Measurements from ENCODE around the gene WIPF2. TPM values are rescaled to one million over a fixed set of nuclear protein-coding genes. Genes with fewer than 3 reads are reported as not detected.

The WIPF2 gene
- total RNA-seq, 1 experiment from 2014 or later, result 37.2 TPM

DNA sequence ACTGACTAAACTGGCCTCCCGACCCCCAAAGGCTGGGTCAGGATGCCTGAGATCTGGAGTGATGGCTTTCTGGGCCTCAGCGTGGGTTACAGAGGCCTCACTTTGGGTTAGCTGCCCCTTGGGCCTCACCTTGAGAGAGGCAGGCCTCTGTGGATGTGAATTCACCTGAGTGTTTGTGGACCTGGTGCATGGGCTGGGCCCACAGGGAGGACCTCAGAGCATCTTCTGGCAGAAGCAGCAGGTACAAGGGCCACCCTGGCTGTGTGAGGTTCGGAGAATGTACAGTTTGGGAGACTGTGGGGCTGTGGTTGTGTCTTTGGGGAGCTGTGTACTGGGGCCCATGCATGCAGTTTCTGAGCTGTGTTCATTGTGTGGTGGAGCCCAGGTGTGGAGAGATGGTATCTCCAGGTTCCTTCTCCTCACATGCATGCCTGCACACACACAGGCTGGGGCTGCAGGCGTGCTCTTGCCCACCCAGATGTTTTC, 108.2 kb downstream of the WIPF2 start:
- ChIA-PET POLR2A (ENCODE audit: unreplicated experiment) (no interaction called here), CTCF (no interaction called here)
- no peak for DNase-seq
- Histone ChIP-seq H3K9me2 (ENCODE audit: insufficient read depth) (no peaks in the 10 kb centered on the region), H3K79me2 (ENCODE audit: low read depth) (peaks cover 59% of the 10 kb centered on the region), H3K4me3 (no peak overlapping the region), H3K4me2 (no peak overlapping the region), H3K27ac (no peak overlapping the region), H3K36me3 (ENCODE audit: low read depth) (no peaks in the 10 kb centered on the region), H3K4me1 (replicated peaks; ENCODE audit: insufficient read depth) (peaks cover 34% of the 10 kb centered on the region), H3K9me3 (ENCODE audit: insufficient read depth, low read depth) (no peaks in the 10 kb centered on the region), H2AFZ (no peak overlapping the region), H3F3A (ENCODE audit: insufficient read depth, low read depth) (peaks cover 5% of the 10 kb centered on the region; the same call in 1 of the 2 replicates), H4K20me1 (ENCODE audit: insufficient read depth) (peaks cover 17% of the 10 kb centered on the region), H3K27me3 (ENCODE audit: insufficient read depth, low read depth) (no peaks in the 10 kb centered on the region)
- no TSS peak for BruUV-seq (replicated peaks)
- intact Hi-C loops (cut with micrococcal nuclease; ENCODE audit: unreplicated experiment), result no loop called here
- TF ChIP-seq CTCF (conservative IDR thresholded peaks at IDR 0.05) (no peak), EZH2 (IDR thresholded peaks at IDR 0.05; ENCODE audit: low read depth) (no peak)

- H3K27ac ChIP-seq, result no peak overlapping the region
- peaks cover 28% of the 10 kb centered on the region for H3K4me1 ChIP-seq (replicated peaks; ENCODE audit: insufficient read depth)
- H3K9me2 ChIP-seq (ENCODE audit: insufficient read depth), result no peaks in the 10 kb centered on the region
- no peak overlapping the region for H2AFZ ChIP-seq
- intact Hi-C loops (cut with micrococcal nuclease; ENCODE audit: unreplicated experiment), result no loop called here
- ChIA-PET CTCF (interaction anchor here (0.6 kb wide), 1 partner anchor 21 kb away, joined by 5 read pairs; no protein-coding TSS in a partner anchor), POLR2A (ENCODE audit: unreplicated experiment) (no interaction called here)
- no peak overlapping the region for H3K4me3 ChIP-seq
- peaks cover 5% of the 10 kb centered on the region; the same call in 1 of the 2 replicates for H3F3A ChIP-seq (ENCODE audit: insufficient read depth, low read depth)
- peaks cover 54% of the 10 kb centered on the region for H3K79me2 ChIP-seq (ENCODE audit: low read depth)
- no peak overlapping the region for H3K4me2 ChIP-seq
- no peaks in the 10 kb centered on the region for H3K36me3 ChIP-seq (ENCODE audit: low read depth)
- no peaks in the 10 kb centered on the region for H3K9me3 ChIP-seq (ENCODE audit: insufficient read depth, low read depth)
- BruUV-seq (replicated peaks), result no TSS peak
- TF ChIP-seq CTCF (conservative IDR thresholded peaks at IDR 0.05) (no peak), EZH2 (IDR thresholded peaks at IDR 0.05; ENCODE audit: low read depth) (no peak)
- DNase-seq, result peak in 1 of 2 experiments; percentile 17
- peaks cover 17% of the 10 kb centered on the region for H4K20me1 ChIP-seq (ENCODE audit: insufficient read depth)
- no peaks in the 10 kb centered on the region for H3K27me3 ChIP-seq (ENCODE audit: insufficient read depth, low read depth)
Measured at GRCh38 chr17:40327735-40328385, 108.8 kb downstream of the WIPF2 start.

DNA sequence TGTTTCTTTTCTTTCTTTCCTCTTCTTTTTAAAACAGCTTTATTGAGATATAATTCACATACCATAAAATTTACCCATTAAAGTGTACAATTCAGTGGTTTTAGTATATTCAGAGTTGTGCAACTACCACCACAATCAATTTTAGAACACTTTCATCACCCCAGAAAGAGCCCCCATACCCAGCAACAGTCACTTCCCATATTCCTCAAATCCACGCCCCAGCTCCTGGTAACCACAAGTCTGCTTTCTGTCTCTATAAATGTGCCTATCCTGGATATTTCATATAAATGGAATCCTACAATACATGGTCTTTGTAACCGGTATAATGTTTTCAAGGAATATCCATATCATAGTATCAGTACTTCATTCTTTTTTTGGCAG, 109.3 kb downstream of the WIPF2 start:
- Histone ChIP-seq H2AFZ (no peak overlapping the region), H3K9me3 (ENCODE audit: insufficient read depth, low read depth) (no peaks in the 10 kb centered on the region), H3F3A (ENCODE audit: insufficient read depth, low read depth) (no peaks in the 10 kb centered on the region), H3K27me3 (ENCODE audit: insufficient read depth, low read depth) (no peaks in the 10 kb centered on the region), H3K36me3 (ENCODE audit: low read depth) (no peaks in the 10 kb centered on the region), H3K27ac (no peak overlapping the region), H3K4me1 (replicated peaks; ENCODE audit: insufficient read depth) (peaks cover 24% of the 10 kb centered on the region), H3K4me3 (no peak overlapping the region), H3K9me2 (ENCODE audit: insufficient read depth) (no peaks in the 10 kb centered on the region), H3K4me2 (no peak overlapping the region), H3K79me2 (ENCODE audit: low read depth) (peaks cover 48% of the 10 kb centered on the region), H4K20me1 (ENCODE audit: insufficient read depth) (peaks cover 14% of the 10 kb centered on the region)
- peak in 1 of 2 experiments; percentile 13 for DNase-seq
- CTCF ChIA-PET, result interaction anchor here (0.6 kb wide), 1 partner anchor 21 kb away, joined by 5 read pairs; no protein-coding TSS in a partner anchor
- TF ChIP-seq EZH2 (IDR thresholded peaks at IDR 0.05; ENCODE audit: low read depth) (no peak), CTCF (conservative IDR thresholded peaks at IDR 0.05) (no peak)
- POLR2A ChIA-PET (ENCODE audit: unreplicated experiment), result no interaction called here
- BruUV-seq (replicated peaks), result no TSS peak
- intact Hi-C loops (cut with micrococcal nuclease; ENCODE audit: unreplicated experiment), result no loop called here

Measured in PC-9 (cell line).